Prostate gland (tissue), 2 donors: Measurements from ENCODE around the gene METTL27. TPM values are rescaled to one million over a fixed set of nuclear protein-coding genes. Genes with fewer than 3 reads are reported as not detected.

Experiments
- DNase-seq: peaks from one replicate; pipeline ENCODE4 v3.0.0-alpha.2; 2019; ENCODE audit warnings: low spot score
- H3K27ac ChIP-seq, 2 donors: fragments of 200-600 bp; sonication (generic); 2 replicates each; pipeline ENCODE4 v1.5.1; 2017 to 2019
- H3K27me3 ChIP-seq: fragments of 200-600 bp; sonication (generic); replicated peaks from 2 replicates; pipeline ENCODE4 v1.5.1; 2019; ENCODE audit not compliant: insufficient read depth
- H3K36me3 ChIP-seq, 2 donors: fragments of 200-600 bp; sonication (generic); 1 replicate in 1 of 2; 2 replicates in 1 of 2; pipeline versions ENCODE4 v1.5.1 to v1.8.1; 2017 to 2019
- H3K4me1 ChIP-seq: fragments of 200-600 bp; sonication (generic); replicated peaks from 2 replicates; pipeline ENCODE4 v1.5.1; 2019
- H3K4me3 ChIP-seq, 2 donors: fragments of 200-600 bp; sonication (generic); 2 replicates each; pipeline ENCODE4 v1.5.1; 2017 to 2019
- H3K9me3 ChIP-seq: fragments of 200-600 bp; sonication (generic); 2 replicates; pipeline ENCODE4 v1.5.1; 2017
- POLR2A ChIP-seq: fragments of 450-650 bp; IDR thresholded peaks from one replicate; pipeline ENCODE4 v1.6.1; 2016; ENCODE audit warnings: antibody characterized with exemption, mild to moderate bottlenecking
- POLR2AphosphoS5 ChIP-seq: sonication (generic); formaldehyde crosslinking; IDR thresholded peaks from one replicate; pipeline ENCODE4 v1.6.1; 2017; ENCODE audit warnings: antibody characterized with exemption
- WGBS: methylation state at CpG from one replicate; pipeline ENCODE4 v1.1.5; 2018; 5-methylcytosine and 5-hydroxymethylcytosine counted together
- intact Hi-C: fragments of 100-400 bp; cut with DNase I; formaldehyde crosslinking; loops from one replicate; pipeline ENCODE4 v1.14.2; 2022
- total RNA-seq, 2 donors: library from RNA; depleted of rRNA; stranded (reverse); fragments of >200 nt; gene quantifications; one replicate each; pipeline ENCODE4 v1.1.0, GENCODE V29; 2016
- TF ChIP-seq, protein P1 (sequence below), 4 experiments: fragments of 200-600 bp in 2 of 4; fragments of 450-650 bp in 2 of 4; sonication (generic) in 2 of 4; IDR thresholded peaks; 1 replicate in 3 of 4; 2 replicates in 1 of 4; pipeline ENCODE4 v1.5.1; 2016 to 2019; ENCODE audit warnings: antibody characterized with exemption in 4 of 4, mild to moderate bottlenecking in 2 of 4, moderate library complexity in 2 of 4

Gene METTL27
- total RNA-seq, 2 donors from 2014 or later, result 5.9 to 19.8 TPM

DNA sequence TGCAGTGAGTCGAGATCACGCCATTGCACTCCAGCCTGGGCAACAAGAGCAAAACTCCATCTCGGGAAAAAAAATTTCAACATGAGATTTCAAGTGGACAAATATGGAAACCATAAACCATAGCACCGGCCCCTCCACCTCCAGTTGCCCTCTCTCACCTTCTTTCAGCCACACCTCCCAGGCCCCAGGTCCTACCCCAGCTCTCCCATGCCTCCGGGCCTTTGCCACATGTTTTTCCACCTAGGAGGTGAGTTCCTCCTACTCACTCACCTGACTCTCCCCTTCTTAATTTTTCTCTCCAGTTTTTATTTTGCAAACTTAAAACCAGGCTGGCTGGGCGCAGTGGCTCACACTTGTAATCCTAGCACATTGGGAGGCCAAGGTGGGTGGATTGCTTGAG is 25.2 kb downstream of the METTL27 start:
- Histone ChIP-seq H3K27me3 (no peaks in the 10 kb centered on the region), H3K4me3 (no peak overlapping the region), H3K9me3 (no peaks in the 10 kb centered on the region), H3K36me3 (no peaks in the 10 kb centered on the region), H3K27ac (no peak overlapping the region), H3K4me1 (no peaks in the 10 kb centered on the region)
- WGBS, result 90% methylated on average over 6 of the region's 6 CpGs
- DNase-seq, result no peak
- intact Hi-C loops, result no loop called here
- TF ChIP-seq POLR2AphosphoS5 (no peak), POLR2A (no peak)
- TF ChIP-seq, protein P1, sequence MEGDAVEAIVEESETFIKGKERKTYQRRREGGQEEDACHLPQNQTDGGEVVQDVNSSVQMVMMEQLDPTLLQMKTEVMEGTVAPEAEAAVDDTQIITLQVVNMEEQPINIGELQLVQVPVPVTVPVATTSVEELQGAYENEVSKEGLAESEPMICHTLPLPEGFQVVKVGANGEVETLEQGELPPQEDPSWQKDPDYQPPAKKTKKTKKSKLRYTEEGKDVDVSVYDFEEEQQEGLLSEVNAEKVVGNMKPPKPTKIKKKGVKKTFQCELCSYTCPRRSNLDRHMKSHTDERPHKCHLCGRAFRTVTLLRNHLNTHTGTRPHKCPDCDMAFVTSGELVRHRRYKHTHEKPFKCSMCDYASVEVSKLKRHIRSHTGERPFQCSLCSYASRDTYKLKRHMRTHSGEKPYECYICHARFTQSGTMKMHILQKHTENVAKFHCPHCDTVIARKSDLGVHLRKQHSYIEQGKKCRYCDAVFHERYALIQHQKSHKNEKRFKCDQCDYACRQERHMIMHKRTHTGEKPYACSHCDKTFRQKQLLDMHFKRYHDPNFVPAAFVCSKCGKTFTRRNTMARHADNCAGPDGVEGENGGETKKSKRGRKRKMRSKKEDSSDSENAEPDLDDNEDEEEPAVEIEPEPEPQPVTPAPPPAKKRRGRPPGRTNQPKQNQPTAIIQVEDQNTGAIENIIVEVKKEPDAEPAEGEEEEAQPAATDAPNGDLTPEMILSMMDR (IDR thresholded peaks at IDR 0.05), result no peak

DNA sequence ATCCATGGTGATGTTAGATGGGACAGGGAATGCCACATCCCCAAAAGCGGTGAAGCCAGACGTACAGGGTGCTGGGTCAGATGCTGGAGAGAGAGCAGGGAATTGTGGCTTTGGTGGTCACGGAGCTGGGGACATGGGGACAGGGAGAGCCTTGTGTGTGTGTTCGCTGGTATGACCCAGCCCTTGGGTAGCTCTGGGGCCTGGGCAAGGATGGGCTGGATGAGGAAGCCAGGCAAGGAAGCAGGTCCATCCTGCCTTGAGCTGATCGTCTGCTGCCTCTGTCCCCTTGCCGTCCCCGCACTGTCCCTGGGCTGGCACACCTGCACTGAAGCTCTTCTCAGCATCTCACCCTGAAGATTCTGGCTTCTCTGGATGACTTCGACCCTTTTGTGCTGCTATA is 26.9 kb downstream of the METTL27 start:
- Histone ChIP-seq H3K4me1 (no peaks in the 10 kb centered on the region), H3K9me3 (no peaks in the 10 kb centered on the region), H3K36me3 (no peaks in the 10 kb centered on the region), H3K27ac (no peak overlapping the region), H3K27me3 (no peaks in the 10 kb centered on the region), H3K4me3 (no peak overlapping the region)
- intact Hi-C loops, result no loop called here
- WGBS, result 79% methylated on average over 8 of the region's 8 CpGs
- no peak for DNase-seq
- TF ChIP-seq, protein P1 (IDR thresholded peaks at IDR 0.05), result no peak
- no peak for TF ChIP-seq POLR2AphosphoS5
- no peak for TF ChIP-seq POLR2A

DNA sequence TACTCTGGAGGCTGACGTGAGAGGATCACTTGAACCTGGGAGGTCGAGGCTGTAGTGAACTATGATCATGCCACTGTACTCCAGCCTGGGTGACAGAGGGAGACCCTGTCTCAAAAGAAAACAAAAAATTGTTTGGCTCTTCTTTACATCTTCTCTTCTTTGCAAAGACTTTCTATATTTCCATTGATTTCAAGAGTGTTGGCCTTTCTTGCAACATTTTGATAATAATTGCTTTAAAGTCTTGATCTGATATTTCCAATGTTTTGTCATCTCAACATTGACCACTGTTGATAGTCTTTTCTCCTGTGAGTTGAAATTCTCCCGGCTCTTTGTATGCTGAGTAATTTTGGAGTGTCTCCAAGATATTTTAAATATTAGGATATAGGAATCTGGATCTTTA is 29.3 kb downstream of the METTL27 start:
- intact Hi-C loops, result no loop called here
- Histone ChIP-seq H3K4me3 (no peak overlapping the region), H3K27ac (no peak overlapping the region), H3K4me1 (no peaks in the 10 kb centered on the region), H3K36me3 (no peaks in the 10 kb centered on the region), H3K27me3 (no peaks in the 10 kb centered on the region), H3K9me3 (no peaks in the 10 kb centered on the region)
- DNase-seq, result no peak
- 97% methylated on average over 3 of the region's 3 CpGs for WGBS
- TF ChIP-seq POLR2A (no peak), POLR2AphosphoS5 (no peak)
- TF ChIP-seq, protein P1 (IDR thresholded peaks at IDR 0.05), result no peak

DNA sequence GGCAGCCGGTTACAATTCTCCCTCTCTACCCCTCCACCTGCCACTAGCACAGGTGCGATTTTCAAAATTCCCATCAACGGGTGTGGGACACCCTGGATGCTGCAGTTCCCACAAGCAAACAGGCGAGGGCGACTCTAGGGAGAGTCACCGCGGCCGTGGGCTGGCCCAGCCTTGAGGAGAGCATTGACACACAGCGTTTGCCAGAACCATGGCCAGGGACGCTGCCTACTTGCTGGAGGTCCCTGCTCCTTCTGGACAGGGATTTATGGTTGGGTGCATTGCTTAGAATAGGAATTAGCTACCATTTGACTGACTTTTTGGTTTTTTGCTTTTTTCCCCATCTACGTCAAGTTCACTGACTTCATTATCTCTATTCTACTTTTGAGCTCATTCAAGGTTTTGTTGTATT is 30.6 kb downstream of the METTL27 start:
- intact Hi-C loops, result no loop called here

DNA sequence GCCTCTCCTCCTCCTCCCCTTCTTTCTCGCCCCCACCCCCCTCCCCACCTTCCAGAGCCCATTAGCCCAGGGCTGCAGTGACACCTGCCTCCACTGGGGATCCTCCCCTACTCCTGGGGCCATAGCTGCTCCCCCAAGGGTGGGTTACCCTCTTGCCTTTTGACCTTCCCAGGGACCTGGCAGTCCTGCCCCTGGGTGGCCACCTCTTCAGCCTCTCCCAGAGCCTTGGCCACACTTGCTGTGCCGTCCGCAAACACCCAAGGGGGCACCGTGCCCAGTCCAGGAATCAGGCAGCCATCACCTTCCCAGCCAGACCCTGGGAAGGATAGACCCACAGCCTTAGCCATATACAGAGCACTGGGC is 31.3 kb downstream of the METTL27 start:
- DNase-seq, result no peak
- no peaks in the 10 kb centered on the region for H3K9me3 ChIP-seq
- H3K27ac ChIP-seq, result no peak overlapping the region
- no peaks in the 10 kb centered on the region for H3K36me3 ChIP-seq
- TF ChIP-seq, protein P1 (IDR thresholded peaks at IDR 0.05), result no peak
- TF ChIP-seq POLR2AphosphoS5, result no peak
- no peak for TF ChIP-seq POLR2A
- H3K4me3 ChIP-seq, result no peak overlapping the region
- intact Hi-C loops, result no loop called here
- H3K4me1 ChIP-seq, result no peaks in the 10 kb centered on the region
- 50% methylated on average over 4 of the region's 4 CpGs for WGBS
- no peaks in the 10 kb centered on the region for H3K27me3 ChIP-seq

More for the DNA sequence above, 30.6 kb downstream of the METTL27 start:
- DNase-seq, result peak; percentile 63
- H3K36me3 ChIP-seq, result no peaks in the 10 kb centered on the region
- WGBS, result 13% methylated on average over 11 of the region's 11 CpGs
- no peaks in the 10 kb centered on the region for H3K9me3 ChIP-seq
- no peaks in the 10 kb centered on the region for H3K27me3 ChIP-seq
- H3K4me3 ChIP-seq, result no peak overlapping the region
- H3K27ac ChIP-seq, result no peak overlapping the region
- TF ChIP-seq, protein P1 (IDR thresholded peaks at IDR 0.05), result peak; percentile 26 to 82 (median 64)
- TF ChIP-seq POLR2A (no peak), POLR2AphosphoS5 (peak; percentile 50)
- H3K4me1 ChIP-seq, result no peaks in the 10 kb centered on the region
